ENCODE results near the gene PHF14. TPM values are rescaled to one million over a fixed set of nuclear protein-coding genes. Genes with fewer than 3 reads are reported as not detected.

PHF14 gene
- total and polyA plus RNA-seq, 2 donors (not counting 1 experiment from before 2014, with no cell fraction given): 9.6 to 43.7 TPM

GRCh38 chr7:10930551-10930950 is 43.1 kb upstream of the PHF14 start:
- WGBS (ENCODE audit: insufficient coverage): 94% methylated on average over 2 of the region's 3 CpGs

GRCh38 chr7:10931161-10931560 is 42.5 kb upstream of the PHF14 start:
- CTCF ChIA-PET: no interaction called here
- no peaks in the 10 kb centered on the region for H3K27me3 ChIP-seq (replicated peaks in 1 of 4; ENCODE audit: control extremely low read depth in 1 of 4, control insufficient read depth in 3 of 4, insufficient read depth in 4 of 4, low read length in 3 of 4)
- H2AFZ ChIP-seq (ENCODE audit: insufficient read depth, low read depth, low read length, poor library complexity, severe bottlenecking): no peak overlapping the region
- no peak for ATAC-seq (ENCODE audit: low read depth)
- H3K9me3 ChIP-seq (ENCODE audit: control extremely low read depth in 1 of 3, control insufficient read depth in 2 of 3, insufficient read depth in 1 of 3, low read length in 2 of 3): no peaks in the 10 kb centered on the region
- H3K27ac ChIP-seq (ENCODE audit: low read length in 2 of 2): no peak overlapping the region
- H3K36me3 ChIP-seq (replicated peaks in 1 of 2; ENCODE audit: control extremely low read depth in 1 of 2, control insufficient read depth in 1 of 2, extremely low read depth in 1 of 2, insufficient read depth in 2 of 2, low read length in 1 of 2): peaks cover 4 to 21% of the 10 kb centered on the region in 2 experiments
- no peak overlapping the region for H3K27ac Mint-ChIP-seq
- H4K20me1 ChIP-seq (ENCODE audit: control insufficient read depth, insufficient read depth, low read length, poor library complexity, severe bottlenecking): no peaks in the 10 kb centered on the region
- no peaks in the 10 kb centered on the region for H3K79me2 ChIP-seq (ENCODE audit: control insufficient read depth, insufficient read depth, low read length)
- no peak for TF ChIP-seq CTCF (IDR thresholded peaks at IDR 0.05)
- TF ChIP-seq EZH2 (IDR thresholded peaks at IDR 0.05; ENCODE audit: borderline replicate concordance, insufficient read depth, low read depth, low read length, poor library complexity, severe bottlenecking): no peak
- no peaks in the 10 kb centered on the region for H3K4me1 ChIP-seq (ENCODE audit: control insufficient read depth in 2 of 2, insufficient read depth in 2 of 2, low read length in 2 of 2)
- H3K9ac ChIP-seq (ENCODE audit: low read length): no peak overlapping the region
- H3K4me2 ChIP-seq (replicated peaks; ENCODE audit: low read depth, low read length, poor library complexity, severe bottlenecking): no peak overlapping the region
- no peak overlapping the region for H3K4me3 ChIP-seq (ENCODE audit: control extremely low read depth in 1 of 5, extremely low read depth in 1 of 5, insufficient read depth in 1 of 5, low read depth in 2 of 5, low read length in 4 of 5)
- 100% methylated on average over 1 of the region's 5 CpGs for WGBS (ENCODE audit: insufficient coverage)
- POLR2A ChIA-PET: no interaction called here
- no peaks in the 10 kb centered on the region for H3K4me1 Mint-ChIP-seq
- H3K27me3 Mint-ChIP-seq: no peaks in the 10 kb centered on the region
- no peak overlapping the region for H3K4me3 Mint-ChIP-seq
- no peak for DNase-seq
- no peaks in the 10 kb centered on the region for H3K9me3 Mint-ChIP-seq (ENCODE audit: insufficient read depth)
- intact Hi-C loops (cut with micrococcal nuclease): loop anchor here (10.0 kb wide), 1 partner anchor 134 kb away; no protein-coding TSS in a partner anchor

More at GRCh38 chr7:10930551-10930950, 43.1 kb upstream of the PHF14 start:
- Histone ChIP-seq H2AFZ (ENCODE audit: insufficient read depth, low read depth, low read length, poor library complexity, severe bottlenecking) (no peak overlapping the region), H3K27ac (ENCODE audit: low read length in 2 of 2) (no peak overlapping the region), H3K4me3 (ENCODE audit: control extremely low read depth in 1 of 5, extremely low read depth in 1 of 5, insufficient read depth in 1 of 5, low read depth in 2 of 5, low read length in 4 of 5) (no peak overlapping the region), H4K20me1 (ENCODE audit: control insufficient read depth, insufficient read depth, low read length, poor library complexity, severe bottlenecking) (no peaks in the 10 kb centered on the region), H3K9ac (ENCODE audit: low read length) (no peak overlapping the region), H3K36me3 (replicated peaks in 1 of 2; ENCODE audit: control extremely low read depth in 1 of 2, control insufficient read depth in 1 of 2, extremely low read depth in 1 of 2, insufficient read depth in 2 of 2, low read length in 1 of 2) (peaks cover 4 to 15% of the 10 kb centered on the region in 2 experiments), H3K27me3 (replicated peaks in 1 of 4; ENCODE audit: control extremely low read depth in 1 of 4, control insufficient read depth in 3 of 4, insufficient read depth in 4 of 4, low read length in 3 of 4) (no peaks in the 10 kb centered on the region), H3K4me2 (replicated peaks; ENCODE audit: low read depth, low read length, poor library complexity, severe bottlenecking) (no peak overlapping the region), H3K4me1 (ENCODE audit: control insufficient read depth in 2 of 2, insufficient read depth in 2 of 2, low read length in 2 of 2) (no peaks in the 10 kb centered on the region), H3K9me3 (ENCODE audit: control extremely low read depth in 1 of 3, control insufficient read depth in 2 of 3, insufficient read depth in 1 of 3, low read length in 2 of 3) (no peaks in the 10 kb centered on the region), H3K79me2 (ENCODE audit: control insufficient read depth, insufficient read depth, low read length) (no peaks in the 10 kb centered on the region)
- no peak for ATAC-seq (ENCODE audit: low read depth)
- no peak overlapping the region for H3K4me3 Mint-ChIP-seq
- H3K27ac Mint-ChIP-seq: no peak overlapping the region
- no peak for TF ChIP-seq EZH2 (IDR thresholded peaks at IDR 0.05; ENCODE audit: borderline replicate concordance, insufficient read depth, low read depth, low read length, poor library complexity, severe bottlenecking)
- POLR2A ChIA-PET: no interaction called here
- no peaks in the 10 kb centered on the region for H3K4me1 Mint-ChIP-seq
- no peaks in the 10 kb centered on the region for H3K9me3 Mint-ChIP-seq (ENCODE audit: insufficient read depth)
- CTCF ChIA-PET: no interaction called here
- H3K27me3 Mint-ChIP-seq: no peaks in the 10 kb centered on the region
- DNase-seq: no peak
- intact Hi-C loops (cut with micrococcal nuclease): loop anchor here (10.0 kb wide), 1 partner anchor 134 kb away; no protein-coding TSS in a partner anchor
